Omental fat pad (tissue), 4 donors: ENCODE results near the gene CDK17. TPM values are rescaled to one million over a fixed set of nuclear protein-coding genes. Genes with fewer than 3 reads are reported as not detected.

Experiments used
- ATAC-seq: fragments of 150-250 bp; one replicate; pipeline ENCODE4 v1.9.1; 2016; ENCODE audit warnings: mild to moderate bottlenecking, moderate library complexity; ENCODE audit not compliant: low FRiP score
- DNase-seq: peaks from one replicate; pipeline ENCODE4 v3.0.0-alpha.2; 2019; ENCODE audit warnings: low spot score
- total RNA-seq, 4 donors: library from RNA; depleted of rRNA; stranded (reverse); fragments of >200 nt; gene quantifications; one replicate each; pipeline ENCODE4 v1.1.0, GENCODE V29; 2016
- TF ChIP-seq, protein P1 (sequence below), 3 donors: fragments of 450-650 bp; IDR thresholded peaks; one replicate each; pipeline ENCODE4 v1.5.1; 2016 to 2017; ENCODE audit warnings: antibody characterized with exemption in 3 of 3, mild to moderate bottlenecking in 3 of 3, moderate library complexity in 2 of 3

Gene CDK17
- total RNA-seq, 4 donors from 2014 or later: 35.8 to 107 (median 100) TPM

DNA sequence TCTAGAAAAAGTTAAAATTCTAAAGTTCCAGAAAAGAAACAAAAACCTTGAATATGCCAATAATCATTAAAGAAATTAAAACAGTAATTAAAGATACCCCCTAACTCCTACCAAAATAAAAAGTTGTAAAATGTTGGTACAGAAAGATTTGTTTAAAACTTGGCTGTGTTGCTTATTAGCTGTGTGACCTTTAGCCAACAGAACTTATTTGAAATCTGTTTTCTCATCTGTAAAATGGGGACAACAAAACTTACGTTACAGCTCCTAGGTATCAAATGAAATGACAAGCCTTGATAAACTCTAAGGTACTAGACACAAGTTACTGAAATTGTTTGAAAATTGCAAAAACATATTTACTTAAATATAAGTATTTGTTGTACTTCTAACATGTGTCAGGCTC is 134.4 kb downstream of the CDK17 start:
- DNase-seq (no peak), ATAC-seq (no peak)
- TF ChIP-seq, protein P1, sequence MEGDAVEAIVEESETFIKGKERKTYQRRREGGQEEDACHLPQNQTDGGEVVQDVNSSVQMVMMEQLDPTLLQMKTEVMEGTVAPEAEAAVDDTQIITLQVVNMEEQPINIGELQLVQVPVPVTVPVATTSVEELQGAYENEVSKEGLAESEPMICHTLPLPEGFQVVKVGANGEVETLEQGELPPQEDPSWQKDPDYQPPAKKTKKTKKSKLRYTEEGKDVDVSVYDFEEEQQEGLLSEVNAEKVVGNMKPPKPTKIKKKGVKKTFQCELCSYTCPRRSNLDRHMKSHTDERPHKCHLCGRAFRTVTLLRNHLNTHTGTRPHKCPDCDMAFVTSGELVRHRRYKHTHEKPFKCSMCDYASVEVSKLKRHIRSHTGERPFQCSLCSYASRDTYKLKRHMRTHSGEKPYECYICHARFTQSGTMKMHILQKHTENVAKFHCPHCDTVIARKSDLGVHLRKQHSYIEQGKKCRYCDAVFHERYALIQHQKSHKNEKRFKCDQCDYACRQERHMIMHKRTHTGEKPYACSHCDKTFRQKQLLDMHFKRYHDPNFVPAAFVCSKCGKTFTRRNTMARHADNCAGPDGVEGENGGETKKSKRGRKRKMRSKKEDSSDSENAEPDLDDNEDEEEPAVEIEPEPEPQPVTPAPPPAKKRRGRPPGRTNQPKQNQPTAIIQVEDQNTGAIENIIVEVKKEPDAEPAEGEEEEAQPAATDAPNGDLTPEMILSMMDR (IDR thresholded peaks at IDR 0.05): no peak

DNA sequence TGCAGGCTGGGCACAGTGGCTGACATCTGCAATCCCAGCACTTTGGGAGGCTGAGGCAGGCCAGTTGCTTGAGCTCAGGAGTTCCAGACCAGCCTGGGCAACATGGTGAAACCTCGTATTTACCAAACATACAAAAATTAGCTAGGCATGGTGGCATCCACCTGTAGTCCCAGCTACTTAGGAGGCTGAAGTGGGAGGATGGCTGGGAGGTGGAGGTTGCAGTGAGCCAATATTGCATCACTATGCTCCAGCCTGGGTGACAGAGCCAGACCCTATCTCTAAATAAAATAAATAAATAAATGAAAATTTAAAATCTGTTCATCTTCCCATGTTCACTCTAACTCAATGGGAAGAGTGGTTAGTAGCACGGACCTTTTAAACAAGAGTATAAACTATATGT is 134.8 kb downstream of the CDK17 start:
- DNase-seq (no peak), ATAC-seq (no peak)
- TF ChIP-seq, protein P1 (IDR thresholded peaks at IDR 0.05): no peak

DNA sequence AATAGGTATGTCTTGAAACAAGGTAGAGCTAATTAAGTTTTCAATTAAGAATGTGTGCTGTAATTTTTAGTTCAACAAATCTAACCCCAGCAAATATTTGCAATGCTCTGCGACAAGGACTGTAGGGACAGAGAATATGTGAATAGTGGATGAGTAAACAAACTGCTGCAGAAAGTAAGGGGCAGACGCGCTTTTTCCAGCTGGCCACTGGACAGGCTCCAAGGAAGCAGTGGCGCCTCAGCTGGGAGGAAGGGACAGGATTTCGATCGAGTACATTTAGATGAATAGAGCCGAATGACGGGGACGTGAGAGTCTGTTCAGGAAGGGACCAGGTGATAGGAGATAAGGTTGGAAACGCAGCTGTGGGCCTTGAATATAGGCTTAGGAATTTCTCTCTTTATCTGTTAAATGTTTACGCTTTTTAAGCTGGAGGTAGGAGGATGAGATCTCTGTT is 136.8 kb downstream of the CDK17 start:
- TF ChIP-seq, protein P1 (IDR thresholded peaks at IDR 0.05): no peak
- ATAC-seq (no peak), DNase-seq (no peak)

DNA sequence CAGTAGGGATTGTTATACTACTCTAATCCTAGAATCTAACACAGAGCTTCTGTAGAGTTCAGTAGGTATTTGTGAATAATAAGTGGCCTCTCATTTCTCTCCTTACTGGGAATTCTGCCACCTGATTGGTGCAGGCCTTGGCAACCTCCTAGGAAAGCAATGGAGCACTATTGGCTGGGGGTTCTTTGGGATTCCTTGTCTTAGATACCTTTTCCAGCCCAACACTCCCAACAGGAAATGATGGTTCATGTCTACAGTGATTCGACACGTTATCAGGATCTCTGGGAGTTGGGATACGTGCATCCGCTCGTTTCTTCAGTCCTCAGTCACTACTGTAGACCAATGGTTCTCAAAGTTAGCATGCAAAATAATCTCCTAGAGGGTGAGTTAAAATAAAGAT is 138.7 kb downstream of the CDK17 start:
- TF ChIP-seq, protein P1 (IDR thresholded peaks at IDR 0.05): no peak
- DNase-seq: no peak
- ATAC-seq: no peak

DNA sequence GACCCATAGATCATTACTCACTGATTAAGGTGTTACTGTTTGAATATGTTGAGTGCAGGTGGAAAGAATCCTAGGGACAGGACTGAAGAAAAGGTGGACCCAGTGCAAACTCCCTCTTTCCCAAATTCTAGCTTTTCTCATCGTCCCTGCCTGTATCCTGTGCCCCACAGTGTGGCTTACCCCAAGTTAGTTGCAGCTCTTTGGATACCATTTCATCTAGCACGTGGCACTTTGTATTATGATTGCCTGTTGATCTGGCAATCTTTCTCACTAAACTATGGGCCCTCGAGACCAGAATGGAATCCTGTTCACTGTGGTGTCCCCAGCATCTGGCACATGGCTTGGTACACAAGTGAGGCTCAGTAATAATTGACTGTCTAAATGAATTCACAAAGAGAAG is 139.6 kb downstream of the CDK17 start:
- ATAC-seq: no peak
- TF ChIP-seq, protein P1 (IDR thresholded peaks at IDR 0.05): no peak
- no peak for DNase-seq

DNA sequence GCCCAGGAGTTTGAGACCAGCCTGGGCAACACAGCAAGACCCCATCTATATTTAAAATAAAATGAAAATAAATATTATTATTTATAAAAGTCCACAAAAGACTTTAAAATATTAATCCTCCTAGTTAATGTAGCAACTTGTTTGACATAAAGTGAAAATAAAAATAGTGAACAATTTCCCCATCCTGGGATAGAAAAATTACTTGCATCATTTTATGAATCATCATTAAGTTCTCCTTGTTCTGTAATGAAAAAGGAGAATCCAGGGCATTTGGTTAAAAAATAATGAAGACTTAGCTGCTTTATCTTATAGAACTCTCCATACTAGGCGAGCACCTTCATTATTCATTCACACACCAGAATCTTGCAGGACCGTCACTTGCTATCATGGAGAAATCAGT is 140.0 kb downstream of the CDK17 start:
- DNase-seq: no peak
- TF ChIP-seq, protein P1 (IDR thresholded peaks at IDR 0.05): no peak
- no peak for ATAC-seq

DNA sequence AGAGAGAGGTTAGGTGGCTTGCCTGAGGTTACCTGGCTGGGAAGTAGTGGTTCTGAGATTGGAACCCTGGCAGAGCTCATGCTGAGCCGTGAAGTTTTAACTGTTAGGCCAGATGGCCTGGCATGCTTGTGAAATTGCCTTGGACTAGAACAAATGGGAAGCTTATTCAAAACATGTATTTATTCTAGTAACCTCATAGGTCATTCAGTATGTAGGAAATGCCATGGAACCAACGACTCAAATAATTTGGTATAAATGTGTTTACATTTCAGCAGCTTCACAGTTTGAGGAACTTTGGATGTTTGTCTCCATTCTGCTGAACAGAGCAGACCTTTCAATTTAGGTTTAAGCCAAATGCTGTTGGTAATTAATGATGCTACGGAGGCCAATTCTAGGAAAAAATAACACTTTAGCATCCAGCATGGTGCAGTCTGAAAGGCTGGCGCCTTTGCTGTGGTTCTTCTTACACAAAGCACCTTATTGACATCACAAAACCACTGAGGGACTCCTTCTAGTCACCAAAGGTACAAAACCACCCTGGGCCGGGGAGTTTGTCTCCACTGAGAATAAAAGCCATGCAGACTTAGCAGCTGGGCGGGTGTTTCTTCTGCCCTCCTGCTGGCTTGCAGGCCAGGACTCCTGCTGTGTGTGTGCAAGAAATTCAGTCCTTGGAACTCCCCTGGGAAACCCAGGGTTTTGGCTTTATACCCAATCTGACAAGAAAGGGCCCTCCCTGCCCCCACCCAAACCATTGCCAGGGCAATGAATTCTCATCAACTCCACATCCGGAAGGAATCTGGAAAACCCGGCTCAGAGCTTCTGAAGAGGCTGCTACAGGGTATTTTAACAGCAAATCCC is 141.9 kb downstream of the CDK17 start:
- DNase-seq: no peak
- TF ChIP-seq, protein P1 (IDR thresholded peaks at IDR 0.05): no peak
- no peak for ATAC-seq
